Esophagus muscularis mucosa (tissue), 4 donors: Measurements from ENCODE around the gene CNTLN. TPM values are rescaled to one million over a fixed set of nuclear protein-coding genes. Genes with fewer than 3 reads are reported as not detected.

ENCODE experiments used
- DNase-seq: peaks from one replicate; pipeline ENCODE4 v3.0.0-alpha.2; 2017; ENCODE audit errors: extremely low spot score
- H3K27ac ChIP-seq, 4 donors: fragments of 200-600 bp; sonication (generic); replicated peaks in 1 of 4; 1 replicate in 3 of 4; 2 replicates in 1 of 4; pipeline ENCODE4 v1.5.1; 2016 to 2019; ENCODE audit warnings: mild to moderate bottlenecking in 1 of 4
- H3K27me3 ChIP-seq, 4 donors: fragments of 200-600 bp; sonication (generic); one replicate each; pipeline versions ENCODE4 v1.5.1 to v1.6.0; 2016 to 2019
- H3K36me3 ChIP-seq, 4 donors: fragments of 200-600 bp; sonication (generic); one replicate each; pipeline ENCODE4 v1.5.1; 2016 to 2019
- H3K4me1 ChIP-seq, 4 donors: fragments of 200-600 bp; sonication (generic); one replicate each; pipeline ENCODE4 v1.5.1; 2016 to 2019
- H3K4me3 ChIP-seq, 4 donors: fragments of 200-600 bp; sonication (generic); 1 replicate in 2 of 4; 2 replicates in 2 of 4; pipeline ENCODE4 v1.5.1; 2016 to 2019; ENCODE audit warnings: mild to moderate bottlenecking in 4 of 4, moderate library complexity in 1 of 4
- H3K9me3 ChIP-seq, 4 donors: fragments of 200-600 bp; sonication (generic); 1 replicate in 3 of 4; 2 replicates in 1 of 4; pipeline ENCODE4 v1.5.1; 2016 to 2019
- EP300 ChIP-seq: sonication (generic); formaldehyde crosslinking; IDR thresholded peaks from one replicate; pipeline ENCODE4 v1.6.1; 2017; ENCODE audit warnings: antibody characterized with exemption
- POLR2A ChIP-seq: fragments of 450-650 bp; IDR thresholded peaks from one replicate; pipeline ENCODE4 v1.6.1; 2017; ENCODE audit warnings: antibody characterized with exemption, moderate library complexity, mild to moderate bottlenecking, low read depth
- POLR2AphosphoS5 ChIP-seq, 2 donors: sonication (generic); formaldehyde crosslinking; IDR thresholded peaks; one replicate each; pipeline ENCODE4 v1.6.1; 2017; ENCODE audit warnings: antibody characterized with exemption in 2 of 2
- WGBS: methylation state at CpG from one replicate; pipeline ENCODE4 v1.1.5; 2018; 5-methylcytosine and 5-hydroxymethylcytosine counted together
- intact Hi-C: fragments of 100-400 bp; cut with DNase I; formaldehyde crosslinking; loops from one replicate; pipeline ENCODE4 v1.15.1; 2023
- small RNA-seq, 3 donors: library from RNA; depleted of rRNA; stranded (forward); fragments of <200 nt; gene quantifications; one replicate each; pipeline ENCODE3, GENCODE V24; 2016
- total RNA-seq, 4 donors: library from RNA; depleted of rRNA; stranded (reverse); fragments of >200 nt; gene quantifications; one replicate each; pipeline versions ENCODE4 v1.1.0 to v1.2.1, GENCODE V29; 2016
- TF ChIP-seq, protein P1 (sequence below), 3 experiments: fragments of 200-600 bp in 2 of 3; fragments of 450-650 bp in 1 of 3; sonication (generic) in 2 of 3; IDR thresholded peaks; one replicate each; pipeline ENCODE4 v1.5.1; 2017 to 2019; ENCODE audit warnings: antibody characterized with exemption in 3 of 3, mild to moderate bottlenecking in 2 of 3, moderate library complexity in 1 of 3

The CNTLN gene
- total RNA-seq, 4 donors from 2014 or later, result 9.4 to 14.1 (median 12.0) TPM

DNA sequence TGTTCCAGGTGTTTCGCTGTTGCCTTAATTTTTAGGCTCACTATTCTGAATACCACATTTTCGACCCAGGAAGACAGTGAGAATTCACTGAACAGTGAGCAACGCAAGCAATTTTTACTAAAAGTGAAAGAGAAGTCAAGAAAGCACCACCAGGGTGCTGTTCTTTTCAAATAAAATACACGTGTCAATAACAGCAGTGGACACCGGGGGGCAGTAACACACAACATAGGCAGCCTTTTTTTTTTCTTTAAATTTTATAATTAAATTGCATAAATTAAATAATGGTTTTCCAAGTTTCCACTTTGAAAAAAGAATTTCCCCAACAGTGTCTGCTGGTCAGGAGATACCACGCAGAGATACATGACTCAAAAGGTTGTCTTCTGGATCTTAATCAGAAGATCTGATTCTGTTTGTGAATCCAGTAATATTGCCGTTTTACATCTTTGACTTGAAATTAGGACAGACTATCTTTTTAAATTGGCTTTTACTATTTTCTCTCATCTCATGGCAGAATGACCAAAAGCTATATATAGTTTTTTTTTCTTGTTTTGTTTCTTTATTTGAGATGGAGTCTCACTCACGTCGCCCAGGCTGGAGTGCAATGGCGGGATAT, 396.9 kb downstream of the CNTLN start:
- no peaks in the 10 kb centered on the region for H3K4me1 ChIP-seq
- intact Hi-C loops, result loop anchor here (2.0 to 5.0 kb wide), 3 partner anchors 271 to 1496 kb away; no protein-coding TSS in a partner anchor
- no peaks in the 10 kb centered on the region for H3K9me3 ChIP-seq
- DNase-seq, result peak; percentile 75
- no peak overlapping the region for H3K27ac ChIP-seq
- no peak for TF ChIP-seq EP300
- no peak for TF ChIP-seq POLR2AphosphoS5 (IDR thresholded peaks at IDR 0.05)
- TF ChIP-seq POLR2A, result no peak
- TF ChIP-seq, protein P1, sequence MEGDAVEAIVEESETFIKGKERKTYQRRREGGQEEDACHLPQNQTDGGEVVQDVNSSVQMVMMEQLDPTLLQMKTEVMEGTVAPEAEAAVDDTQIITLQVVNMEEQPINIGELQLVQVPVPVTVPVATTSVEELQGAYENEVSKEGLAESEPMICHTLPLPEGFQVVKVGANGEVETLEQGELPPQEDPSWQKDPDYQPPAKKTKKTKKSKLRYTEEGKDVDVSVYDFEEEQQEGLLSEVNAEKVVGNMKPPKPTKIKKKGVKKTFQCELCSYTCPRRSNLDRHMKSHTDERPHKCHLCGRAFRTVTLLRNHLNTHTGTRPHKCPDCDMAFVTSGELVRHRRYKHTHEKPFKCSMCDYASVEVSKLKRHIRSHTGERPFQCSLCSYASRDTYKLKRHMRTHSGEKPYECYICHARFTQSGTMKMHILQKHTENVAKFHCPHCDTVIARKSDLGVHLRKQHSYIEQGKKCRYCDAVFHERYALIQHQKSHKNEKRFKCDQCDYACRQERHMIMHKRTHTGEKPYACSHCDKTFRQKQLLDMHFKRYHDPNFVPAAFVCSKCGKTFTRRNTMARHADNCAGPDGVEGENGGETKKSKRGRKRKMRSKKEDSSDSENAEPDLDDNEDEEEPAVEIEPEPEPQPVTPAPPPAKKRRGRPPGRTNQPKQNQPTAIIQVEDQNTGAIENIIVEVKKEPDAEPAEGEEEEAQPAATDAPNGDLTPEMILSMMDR (IDR thresholded peaks at IDR 0.05), result peak; percentile 70 to 74 (median 73)
- H3K36me3 ChIP-seq, result no peaks in the 10 kb centered on the region
- H3K27me3 ChIP-seq, result no peaks in the 10 kb centered on the region
- H3K4me3 ChIP-seq, result no peak overlapping the region
- WGBS, result 50% methylated on average over 10 of the region's 10 CpGs

DNA sequence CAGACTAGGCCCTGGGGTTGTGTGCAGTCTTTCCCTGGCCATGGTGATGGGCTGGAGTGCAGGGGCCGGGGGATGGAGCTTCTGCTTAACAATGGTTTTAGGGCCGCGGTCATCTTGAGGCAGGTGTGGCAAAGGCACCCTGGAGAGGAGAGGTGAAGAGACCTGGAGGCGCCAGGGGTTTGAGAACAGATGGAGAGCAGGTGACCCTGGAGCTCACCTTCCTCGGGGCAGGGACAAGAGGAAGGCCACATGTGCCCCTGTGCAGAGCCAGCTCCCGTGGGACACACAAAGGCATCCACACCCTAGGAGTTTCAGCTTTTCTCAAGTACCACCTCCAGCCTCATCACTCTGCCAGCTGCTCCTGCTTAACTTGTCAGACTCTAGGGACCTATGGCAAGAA, 397.6 kb downstream of the CNTLN start:
- Histone ChIP-seq H3K27ac (no peak overlapping the region), H3K36me3 (no peaks in the 10 kb centered on the region), H3K4me1 (no peaks in the 10 kb centered on the region), H3K4me3 (no peak overlapping the region), H3K27me3 (no peaks in the 10 kb centered on the region), H3K9me3 (no peaks in the 10 kb centered on the region)
- peak; percentile 66 for DNase-seq
- intact Hi-C loops, result loop anchor here (5.0 kb wide), 2 partner anchors 685 to 1495 kb away; no protein-coding TSS in a partner anchor
- 73% methylated on average over 6 of the region's 6 CpGs for WGBS
- TF ChIP-seq EP300 (no peak), POLR2AphosphoS5 (IDR thresholded peaks at IDR 0.05) (no peak), POLR2A (no peak)
- TF ChIP-seq, protein P1 (IDR thresholded peaks at IDR 0.05), result no peak

DNA sequence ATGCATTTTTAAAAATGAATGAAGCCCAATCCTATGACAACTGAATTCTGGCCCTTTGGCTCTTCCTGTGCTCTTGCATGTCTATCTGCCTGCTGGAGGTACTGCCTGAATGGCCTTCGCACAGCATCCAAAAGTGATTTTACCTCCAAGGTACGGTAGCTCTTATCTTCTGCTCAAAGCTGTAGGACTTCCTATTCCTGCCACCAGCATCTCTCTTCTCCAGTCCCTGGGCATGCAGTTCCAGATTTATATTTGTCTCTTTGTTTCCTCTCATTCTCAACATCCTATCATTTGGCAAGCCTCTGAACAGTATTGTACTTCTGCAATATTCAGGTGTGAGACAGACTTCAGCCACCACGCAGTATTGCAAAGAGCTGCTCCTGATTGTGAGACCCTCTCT, 400.3 kb downstream of the CNTLN start:
- no peak for DNase-seq
- Histone ChIP-seq H3K27me3 (no peaks in the 10 kb centered on the region), H3K9me3 (no peaks in the 10 kb centered on the region), H3K4me3 (no peak overlapping the region), H3K36me3 (no peaks in the 10 kb centered on the region), H3K27ac (no peak overlapping the region), H3K4me1 (no peaks in the 10 kb centered on the region)
- TF ChIP-seq POLR2A (no peak), EP300 (no peak), POLR2AphosphoS5 (IDR thresholded peaks at IDR 0.05) (no peak)
- TF ChIP-seq, protein P1 (IDR thresholded peaks at IDR 0.05), result no peak
- intact Hi-C loops, result no loop called here
- WGBS, result 94% methylated on average over 3 of the region's 3 CpGs

DNA sequence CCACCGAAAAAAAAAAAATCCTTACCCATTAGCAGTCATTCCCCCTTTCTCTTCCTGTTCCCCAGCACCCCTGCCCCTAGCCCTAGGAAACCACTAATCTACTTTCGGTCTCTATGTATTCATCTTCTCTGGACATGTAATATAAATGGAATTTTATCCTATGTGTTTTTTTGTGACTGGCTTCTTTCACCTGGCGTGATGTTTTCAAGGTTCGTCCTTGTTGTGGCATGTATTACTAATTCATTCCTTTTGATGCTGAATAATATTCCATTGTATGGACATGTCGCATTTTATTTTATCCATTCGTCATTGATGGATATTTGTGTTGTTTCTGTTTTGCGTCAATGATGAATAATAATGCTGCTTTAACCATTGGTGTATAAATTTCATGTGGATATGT, 401.2 kb downstream of the CNTLN start:
- no peaks in the 10 kb centered on the region for H3K27me3 ChIP-seq
- no peaks in the 10 kb centered on the region for H3K4me1 ChIP-seq
- WGBS, result 85% methylated on average over 7 of the region's 7 CpGs
- H3K9me3 ChIP-seq, result no peaks in the 10 kb centered on the region
- TF ChIP-seq POLR2A (no peak), POLR2AphosphoS5 (IDR thresholded peaks at IDR 0.05) (no peak)
- H3K27ac ChIP-seq, result no peak overlapping the region
- intact Hi-C loops, result no loop called here
- DNase-seq, result peak; percentile 14
- H3K36me3 ChIP-seq, result no peaks in the 10 kb centered on the region
- no peak overlapping the region for H3K4me3 ChIP-seq

DNA sequence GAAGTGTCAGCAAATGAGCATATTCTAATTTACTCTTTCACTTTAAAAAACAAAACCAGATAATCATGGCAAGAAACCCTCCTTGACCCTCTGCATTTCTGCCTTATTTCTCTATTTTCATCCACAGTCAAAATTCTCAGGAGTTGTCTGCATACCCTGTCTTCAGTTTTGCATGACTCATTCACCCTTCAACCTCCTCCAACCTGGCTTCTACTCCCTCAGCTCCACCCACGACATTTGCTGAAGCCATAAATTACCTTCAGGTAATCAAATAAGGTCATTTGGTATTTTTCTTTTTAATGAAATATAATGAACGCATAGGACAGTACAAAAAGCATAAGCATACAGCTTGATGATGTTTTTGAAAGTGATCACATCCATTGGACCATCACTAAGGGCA, 416.2 kb downstream of the CNTLN start:
- no peak for DNase-seq
- intact Hi-C loops, result no loop called here
- Histone ChIP-seq H3K4me3 (no peak overlapping the region), H3K27ac (no peak overlapping the region), H3K9me3 (peaks cover 0 to 22% (median 8%) of the 10 kb centered on the region in 4 donors), H3K36me3 (no peaks in the 10 kb centered on the region), H3K4me1 (no peaks in the 10 kb centered on the region), H3K27me3 (no peaks in the 10 kb centered on the region)
- 90% methylated on average over 2 of the region's 2 CpGs for WGBS
- TF ChIP-seq POLR2A (no peak), EP300 (no peak), POLR2AphosphoS5 (IDR thresholded peaks at IDR 0.05) (no peak)
- TF ChIP-seq, protein P1 (IDR thresholded peaks at IDR 0.05), result no peak

Small RNA genes within 50 kb of the gene (small RNA-seq; reads per million reads assigned to genes)
- 0 reads per million in 3 donors for gene RPS29P33
